CD4-positive, alpha-beta T cell (primary cell): ENCODE data around the gene SLAMF1. TPM values are rescaled to one million over a fixed set of nuclear protein-coding genes. Genes with fewer than 3 reads are reported as not detected.
A peak's percentile ranks its signal among the peaks of the same experiment; 100 is the strongest.

ENCODE experiments used
- ATAC-seq: fragments of 200-7000 bp; cut with Tn5 transposase; one replicate; pipeline ENCODE4 v1.10.0; 2022; ENCODE audit warnings: mild to moderate bottlenecking; ENCODE audit not compliant: poor library complexity
- CTCF ChIA-PET: fragments of 350-600 bp; sonication (Branson Sonifier 250); formaldehyde crosslinking; loops from one replicate; lab custom pipeline; 2021; ENCODE audit warnings: antibody characterized with exemption, inconsistent platforms; lab: Charles Lee
- POLR2A ChIA-PET: fragments of 350-600 bp; sonication (Branson Sonifier 250); formaldehyde crosslinking; loops from one replicate; lab custom pipeline; 2021; ENCODE audit warnings: antibody characterized with exemption, inconsistent platforms; lab: Charles Lee
- DNase-seq, 14 experiments: peaks; one replicate each; pipeline ENCODE4 v3.0.0-alpha.2; 2013 to 2020; ENCODE audit warnings: mixed read lengths in 2 of 14
- H3K27ac ChIP-seq, 2 donors: one replicate each; pipeline versions ENCODE4 v1.5.1 to v1.7.0; 2013; ENCODE audit warnings: low read length in 2 of 2, low read depth in 1 of 2, mild to moderate bottlenecking in 1 of 2
- H3K27me3 ChIP-seq, 2 experiments: 1 replicate in 1 of 2; 2 replicates in 1 of 2; pipeline versions ENCODE4 v1.6.1 to v1.7.0; 2013; ENCODE audit warnings: low read length in 2 of 2, control low read depth in 1 of 2, mild to moderate bottlenecking in 1 of 2, moderate library complexity in 1 of 2; ENCODE audit not compliant: insufficient read depth in 2 of 2, control insufficient read depth in 1 of 2
- H3K36me3 ChIP-seq: one replicate; pipeline ENCODE4 v1.6.1; 2013; ENCODE audit warnings: low read length, control low read depth; ENCODE audit not compliant: insufficient read depth
- H3K4me1 ChIP-seq: one replicate; pipeline ENCODE4 v1.6.1; 2013; ENCODE audit warnings: low read length, control low read depth; ENCODE audit not compliant: insufficient read depth
- H3K4me3 ChIP-seq: one replicate; pipeline ENCODE4 v1.5.1; 2013; ENCODE audit warnings: mild to moderate bottlenecking, low read length, moderate library complexity
- H3K9me3 ChIP-seq, 2 experiments: 1 replicate in 1 of 2; 2 replicates in 1 of 2; pipeline versions ENCODE4 v1.6.1 to v1.7.0; 2013; ENCODE audit warnings: low read length in 2 of 2, mild to moderate bottlenecking in 2 of 2, control low read depth in 1 of 2, moderate library complexity in 1 of 2; ENCODE audit not compliant: control insufficient read depth in 1 of 2, insufficient read depth in 1 of 2
- H3K27ac Mint-ChIP-seq: one replicate; pipeline ENCODE4 v1.8.0; 2020; ENCODE audit warnings: mixed read lengths
- H3K27me3 Mint-ChIP-seq: one replicate; pipeline ENCODE4 v1.8.0; 2021; ENCODE audit warnings: mixed read lengths
- H3K36me3 Mint-ChIP-seq: one replicate; pipeline ENCODE4 v1.8.0; 2021; ENCODE audit warnings: low read depth, mixed read lengths
- H3K4me1 Mint-ChIP-seq: one replicate; pipeline ENCODE4 v1.8.0; 2021; ENCODE audit warnings: low read depth, mixed read lengths
- H3K4me3 Mint-ChIP-seq: one replicate; pipeline ENCODE4 v1.8.0; 2020; ENCODE audit warnings: mild to moderate bottlenecking, mixed read lengths
- H3K9me3 Mint-ChIP-seq: one replicate; pipeline ENCODE4 v1.8.0; 2020; ENCODE audit warnings: mixed read lengths
- intact Hi-C, 2 experiments: fragments of 100-400 bp; cut with DNase I in 1 of 2; cut with micrococcal nuclease in 1 of 2; formaldehyde crosslinking; loops; one replicate each; pipeline versions ENCODE4 v1.15.1 to v1.9.0; 2023 to 2025; cut with DNase I, micrococcal nuclease
- total RNA-seq, 174 experiments: library from RNA in 2 of 174; stranded (reverse) in 2 of 174; gene quantifications; one replicate each; pipeline ENCODE4 v1.2.3 and lab custom pipeline; 2021 to 2026
- TF ChIP-seq, protein P1 (sequence below): fragments of 200-600 bp; IDR thresholded peaks from one replicate; pipeline ENCODE4 v1.8.0; 2022; ENCODE audit warnings: antibody characterized with exemption, mild to moderate bottlenecking

SLAMF1 gene
- total RNA-seq, 2 experiments from 2014 or later, result 39.4 to 39.8 TPM

DNA sequence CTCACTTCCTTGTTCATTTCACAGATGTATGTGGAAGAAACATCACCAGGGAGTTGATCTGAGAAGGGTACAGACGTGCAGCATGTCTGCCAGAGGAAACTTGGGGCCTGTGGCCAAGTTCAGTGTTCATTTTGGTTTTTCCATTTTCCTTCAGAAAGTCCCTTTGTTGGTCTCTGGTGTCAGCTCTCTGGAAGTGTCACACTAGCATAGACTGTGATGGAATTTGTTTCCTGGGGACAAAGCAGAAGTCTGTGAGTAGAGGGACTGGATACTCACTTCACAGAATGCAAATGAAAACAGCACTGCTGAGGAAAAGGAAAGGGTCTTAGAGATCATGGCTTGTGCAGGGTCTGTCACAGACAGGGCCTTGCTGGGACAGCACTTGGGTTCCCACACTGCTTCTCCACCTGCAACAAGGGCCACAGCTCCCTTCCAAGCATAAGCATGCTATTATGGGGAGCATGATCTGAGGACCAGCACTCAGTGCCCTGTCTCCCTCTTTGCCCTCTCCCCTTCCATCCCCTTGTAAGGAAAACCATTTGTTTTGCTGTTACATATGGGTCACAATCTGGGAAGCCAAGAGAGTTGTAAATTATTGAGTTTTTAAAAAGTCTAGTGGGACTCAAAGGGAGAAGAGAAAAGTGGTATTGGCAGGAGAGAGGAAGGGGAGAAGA, 36.1 kb downstream of the SLAMF1 start:
- H3K27ac Mint-ChIP-seq, result peak overlapping the region; percentile 47
- intact Hi-C loops, result loop anchor here in 1 of 2 experiments (5.0 kb wide), 1 partner anchor 162 kb away; no protein-coding TSS in a partner anchor
- Histone ChIP-seq H3K27me3 (no peaks in the 10 kb centered on the region), H3K4me1 (peaks cover 27% of the 10 kb centered on the region), H3K27ac (no peak overlapping the region), H3K4me3 (no peak overlapping the region), H3K9me3 (no peaks in the 10 kb centered on the region), H3K36me3 (peaks cover 82% of the 10 kb centered on the region)
- ChIA-PET POLR2A (interaction anchor here (1.0 to 1.8 kb wide), 3 partner anchors 36 to 182 kb away, joined by 4 read pairs; partner anchors contain the start of gene SLAMF1), CTCF (interaction anchor here (1.3 to 2.2 kb wide), 4 partner anchors 8 to 182 kb away, joined by 3 to 8 read pairs (median 6); no protein-coding TSS in a partner anchor)
- no peaks in the 10 kb centered on the region for H3K9me3 Mint-ChIP-seq
- no peak overlapping the region for H3K4me3 Mint-ChIP-seq
- H3K27me3 Mint-ChIP-seq, result no peaks in the 10 kb centered on the region
- peaks cover 52% of the 10 kb centered on the region for H3K4me1 Mint-ChIP-seq
- TF ChIP-seq, protein P1, sequence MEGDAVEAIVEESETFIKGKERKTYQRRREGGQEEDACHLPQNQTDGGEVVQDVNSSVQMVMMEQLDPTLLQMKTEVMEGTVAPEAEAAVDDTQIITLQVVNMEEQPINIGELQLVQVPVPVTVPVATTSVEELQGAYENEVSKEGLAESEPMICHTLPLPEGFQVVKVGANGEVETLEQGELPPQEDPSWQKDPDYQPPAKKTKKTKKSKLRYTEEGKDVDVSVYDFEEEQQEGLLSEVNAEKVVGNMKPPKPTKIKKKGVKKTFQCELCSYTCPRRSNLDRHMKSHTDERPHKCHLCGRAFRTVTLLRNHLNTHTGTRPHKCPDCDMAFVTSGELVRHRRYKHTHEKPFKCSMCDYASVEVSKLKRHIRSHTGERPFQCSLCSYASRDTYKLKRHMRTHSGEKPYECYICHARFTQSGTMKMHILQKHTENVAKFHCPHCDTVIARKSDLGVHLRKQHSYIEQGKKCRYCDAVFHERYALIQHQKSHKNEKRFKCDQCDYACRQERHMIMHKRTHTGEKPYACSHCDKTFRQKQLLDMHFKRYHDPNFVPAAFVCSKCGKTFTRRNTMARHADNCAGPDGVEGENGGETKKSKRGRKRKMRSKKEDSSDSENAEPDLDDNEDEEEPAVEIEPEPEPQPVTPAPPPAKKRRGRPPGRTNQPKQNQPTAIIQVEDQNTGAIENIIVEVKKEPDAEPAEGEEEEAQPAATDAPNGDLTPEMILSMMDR, result no peak
- ATAC-seq (no peak), DNase-seq (no peak)
- peaks cover 80% of the 10 kb centered on the region for H3K36me3 Mint-ChIP-seq

DNA sequence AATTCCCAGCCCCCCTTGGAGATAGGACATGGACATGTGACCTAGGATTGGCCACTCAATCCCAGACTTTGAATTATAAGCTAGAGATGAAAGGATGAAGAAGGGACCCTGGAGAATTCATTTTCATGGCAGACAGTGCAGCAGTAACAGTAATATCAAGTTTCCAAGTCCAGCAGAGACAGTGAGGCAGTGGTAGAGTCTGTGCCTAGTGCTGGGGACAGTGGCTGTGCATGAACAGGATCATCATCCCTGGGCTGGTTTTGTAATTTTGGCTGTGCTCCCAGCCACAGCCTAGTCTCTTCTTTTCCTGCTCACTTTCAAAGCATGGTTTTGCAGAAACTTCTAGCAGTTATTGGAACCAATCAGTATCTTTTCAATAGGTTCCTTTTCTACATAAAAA, 37.9 kb downstream of the SLAMF1 start:
- Histone ChIP-seq H3K27ac (no peak overlapping the region), H3K9me3 (peaks cover 0 to 5% of the 10 kb centered on the region in 2 experiments), H3K4me1 (peaks cover 29% of the 10 kb centered on the region), H3K27me3 (no peaks in the 10 kb centered on the region), H3K4me3 (no peak overlapping the region), H3K36me3 (peaks cover 66% of the 10 kb centered on the region)
- Mint-ChIP-seq H3K27me3 (no peaks in the 10 kb centered on the region), H3K27ac (peak overlapping the region; percentile 67), H3K36me3 (peaks cover 72% of the 10 kb centered on the region), H3K4me1 (peaks cover 53% of the 10 kb centered on the region), H3K4me3 (no peak overlapping the region), H3K9me3 (peaks cover 5% of the 10 kb centered on the region)
- intact Hi-C loops, result loop anchor here (5.0 to 10.0 kb wide), 3 partner anchors 117 to 417 kb away; partner anchors contain the start of gene CASQ1 (in 2 of the 2)
- DNase-seq (no peak), ATAC-seq (no peak)
- TF ChIP-seq, protein P1, result no peak
- ChIA-PET POLR2A (interaction anchor here (0.6 to 5.3 kb wide), 6 partner anchors 20 to 501 kb away, joined by 3 to 21 read pairs (median 3); partner anchors contain the start of gene CD84), CTCF (interaction anchor here (1.1 to 2.2 kb wide), 4 partner anchors 10 to 180 kb away, joined by 3 to 8 read pairs (median 6); no protein-coding TSS in a partner anchor)

DNA sequence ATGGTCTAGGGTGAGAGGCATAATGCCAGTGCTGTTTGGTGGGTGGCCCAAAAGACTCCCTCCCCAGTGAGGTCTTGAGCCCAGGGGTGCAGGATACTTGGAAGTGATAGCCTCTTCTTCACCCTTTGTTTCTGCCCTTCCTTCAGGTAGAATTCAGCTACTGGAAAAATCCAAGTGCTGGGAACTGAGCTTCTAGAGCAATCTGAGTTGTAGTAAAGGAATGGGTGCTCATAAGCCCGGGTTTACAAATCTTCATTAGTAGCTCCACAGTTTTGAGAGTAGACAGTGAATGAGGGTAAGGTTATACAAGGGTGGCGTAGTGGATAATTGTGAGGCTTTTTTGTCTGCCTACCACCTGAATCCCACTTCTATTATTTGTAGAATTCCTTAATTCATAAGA, 38.3 kb downstream of the SLAMF1 start:
- H3K9me3 ChIP-seq, result peaks cover 0 to 5% of the 10 kb centered on the region in 2 experiments
- Mint-ChIP-seq H3K36me3 (peaks cover 68% of the 10 kb centered on the region), H3K27me3 (no peaks in the 10 kb centered on the region), H3K27ac (peak overlapping the region; percentile 67), H3K4me1 (peaks cover 49% of the 10 kb centered on the region), H3K4me3 (no peak overlapping the region), H3K9me3 (peaks cover 7% of the 10 kb centered on the region)
- no peaks in the 10 kb centered on the region for H3K27me3 ChIP-seq
- no peak for ATAC-seq
- no peak overlapping the region for H3K27ac ChIP-seq
- ChIA-PET CTCF (interaction anchor here (1.1 to 2.3 kb wide), 5 partner anchors 10 to 180 kb away, joined by 3 to 8 read pairs (median 7); no protein-coding TSS in a partner anchor), POLR2A (interaction anchor here (0.6 to 5.3 kb wide), 5 partner anchors 20 to 500 kb away, joined by 3 to 21 read pairs (median 4); partner anchors contain the start of gene CD84)
- intact Hi-C loops, result loop anchor here (5.0 to 10.0 kb wide), 3 partner anchors 116 to 416 kb away; partner anchors contain the start of gene CASQ1 (in 2 of the 2)
- peaks cover 29% of the 10 kb centered on the region for H3K4me1 ChIP-seq
- H3K36me3 ChIP-seq, result peaks cover 62% of the 10 kb centered on the region
- no peak overlapping the region for H3K4me3 ChIP-seq
- TF ChIP-seq, protein P1, result no peak
- no peak for DNase-seq
